Nephron (organoid): Measurements from ENCODE around the gene SELPLG.

ENCODE experiments used
- H3K27ac Mint-ChIP-seq, 3 experiments: 2 replicates each; pipeline ENCODE4 v1.8.0; 2020; ENCODE audit warnings: mixed read lengths in 3 of 3, mild to moderate bottlenecking in 2 of 3, moderate library complexity in 1 of 3
- H3K27me3 Mint-ChIP-seq: 2 replicates; pipeline ENCODE4 v1.8.0; 2021; ENCODE audit warnings: low read depth, mild to moderate bottlenecking, moderate library complexity, mixed read lengths
- H3K36me3 Mint-ChIP-seq: 2 replicates; pipeline ENCODE4 v1.8.0; 2020; ENCODE audit warnings: low read depth, mixed read lengths
- H3K4me1 Mint-ChIP-seq: 2 replicates; pipeline ENCODE4 v1.8.0; 2020; ENCODE audit warnings: mixed read lengths
- H3K4me3 Mint-ChIP-seq, 3 experiments: 2 replicates each; pipeline ENCODE4 v1.8.0; 2020; ENCODE audit warnings: mild to moderate bottlenecking in 3 of 3, mixed read lengths in 3 of 3, moderate library complexity in 2 of 3
- H3K9me3 Mint-ChIP-seq: 2 replicates; pipeline ENCODE4 v1.8.0; 2020; ENCODE audit warnings: mixed read lengths
- CTCF ChIP-seq, 3 experiments: fragments of 200-600 bp; sonication (generic); IDR thresholded peaks; one replicate each; pipeline ENCODE4 v1.5.0; 2021; ENCODE audit warnings: antibody characterized with exemption in 3 of 3; ENCODE audit not compliant: unreplicated experiment in 3 of 3

The SELPLG gene

GRCh38 chr12:108606492-108606891 lies 27.2 kb downstream of the SELPLG start:
- Mint-ChIP-seq H3K27me3 (peaks cover 13% of the 10 kb centered on the region), H3K36me3 (no peaks in the 10 kb centered on the region), H3K4me3 (no peak overlapping the region), H3K9me3 (no peaks in the 10 kb centered on the region), H3K4me1 (peaks cover 43% of the 10 kb centered on the region), H3K27ac (no peak overlapping the region)
- no peak for TF ChIP-seq CTCF (IDR thresholded peaks at IDR 0.05; ENCODE audit: unreplicated experiment in 3 of 3)

- Mint-ChIP-seq H3K9me3 (no peaks in the 10 kb centered on the region), H3K27ac (peak overlapping the region; percentile 43 to 74 (median 49)), H3K4me1 (peaks cover 40% of the 10 kb centered on the region), H3K27me3 (peaks cover 14% of the 10 kb centered on the region), H3K36me3 (no peaks in the 10 kb centered on the region), H3K4me3 (no peak overlapping the region)
- no peak for TF ChIP-seq CTCF (IDR thresholded peaks at IDR 0.05; ENCODE audit: unreplicated experiment in 3 of 3)
Observed at GRCh38 chr12:108605690-108606406, 27.8 kb downstream of the SELPLG start.

GRCh38 chr12:108605000-108605689 lies 28.5 kb downstream of the SELPLG start:
- peak overlapping the region; percentile 43 to 74 (median 49) for H3K27ac Mint-ChIP-seq
- peaks cover 37% of the 10 kb centered on the region for H3K4me1 Mint-ChIP-seq
- no peaks in the 10 kb centered on the region for H3K36me3 Mint-ChIP-seq
- no peaks in the 10 kb centered on the region for H3K9me3 Mint-ChIP-seq
- no peak for TF ChIP-seq CTCF (IDR thresholded peaks at IDR 0.05; ENCODE audit: unreplicated experiment in 3 of 3)
- H3K4me3 Mint-ChIP-seq: peak overlapping the region in 1 of 3 experiments; percentile 7
- peaks cover 16% of the 10 kb centered on the region for H3K27me3 Mint-ChIP-seq

GRCh38 chr12:108604208-108604941 lies 29.3 kb downstream of the SELPLG start:
- Mint-ChIP-seq H3K4me1 (peaks cover 33% of the 10 kb centered on the region), H3K27ac (peak overlapping the region; percentile 27 to 49 (median 40)), H3K9me3 (no peaks in the 10 kb centered on the region), H3K36me3 (no peaks in the 10 kb centered on the region), H3K27me3 (peaks cover 17% of the 10 kb centered on the region), H3K4me3 (peak overlapping the region in 1 of 3 experiments; percentile 7)
- no peak for TF ChIP-seq CTCF (IDR thresholded peaks at IDR 0.05; ENCODE audit: unreplicated experiment in 3 of 3)

GRCh38 chr12:108603743-108604142 lies 30.0 kb downstream of the SELPLG start:
- no peak for TF ChIP-seq CTCF (IDR thresholded peaks at IDR 0.05; ENCODE audit: unreplicated experiment in 3 of 3)
- H3K4me3 Mint-ChIP-seq: no peak overlapping the region
- H3K27ac Mint-ChIP-seq: peak overlapping the region; percentile 8 to 49 (median 27)
- no peaks in the 10 kb centered on the region for H3K9me3 Mint-ChIP-seq
- H3K27me3 Mint-ChIP-seq: peaks cover 17% of the 10 kb centered on the region
- peaks cover 38% of the 10 kb centered on the region for H3K4me1 Mint-ChIP-seq
- no peaks in the 10 kb centered on the region for H3K36me3 Mint-ChIP-seq
